Osteoblast (primary cell): ENCODE data around the gene SLC22A31. TPM values are rescaled to one million over a fixed set of nuclear protein-coding genes. Genes with fewer than 3 reads are reported as not detected.
A peak's percentile ranks its signal among the peaks of the same experiment; 100 is the strongest.

Experiments
- DNase-seq: peaks from one replicate; pipeline ENCODE4 v3.0.0; 2011; ENCODE audit warnings: low spot score, mixed read lengths; ENCODE audit not compliant: insufficient read length; ENCODE audit errors: missing footprints
- H2AFZ ChIP-seq: 2 replicates; pipeline ENCODE4 v1.6.0; 2011; ENCODE audit warnings: mild to moderate bottlenecking, low read length
- H3K27ac ChIP-seq: 2 replicates; pipeline ENCODE4 v1.5.1; 2011; ENCODE audit warnings: mild to moderate bottlenecking, low read depth, low read length, moderate library complexity
- H3K27me3 ChIP-seq: 2 replicates; pipeline ENCODE4 v1.6.0; 2012; ENCODE audit warnings: mild to moderate bottlenecking, control low read depth, inconsistent platforms, low read length, moderate library complexity; ENCODE audit not compliant: insufficient read depth
- H3K36me3 ChIP-seq: 2 replicates; pipeline ENCODE4 v1.5.1; 2011; ENCODE audit warnings: mild to moderate bottlenecking, low read length, control low read depth, moderate library complexity; ENCODE audit not compliant: insufficient read depth
- H3K4me1 ChIP-seq: 2 replicates; pipeline ENCODE4 v1.5.1; 2011; ENCODE audit warnings: mild to moderate bottlenecking, low read length, control low read depth, moderate library complexity; ENCODE audit not compliant: insufficient read depth
- H3K4me2 ChIP-seq: 2 replicates; pipeline ENCODE4 v1.6.0; 2011; ENCODE audit warnings: mild to moderate bottlenecking, low read length; ENCODE audit not compliant: insufficient read depth
- H3K4me3 ChIP-seq: fragments of 200-600 bp; sonication (generic); 3 replicates; pipeline ENCODE4 v1.5.1; 2012; ENCODE audit warnings: mild to moderate bottlenecking, low read length, inconsistent platforms; ENCODE audit not compliant: insufficient read depth
- H3K79me2 ChIP-seq: 2 replicates; pipeline ENCODE4 v1.6.0; 2012; ENCODE audit warnings: mild to moderate bottlenecking, low read length, control low read depth, inconsistent platforms; ENCODE audit not compliant: insufficient read depth
- H3K9me3 ChIP-seq: 2 replicates; pipeline ENCODE4 v1.5.1; 2011; ENCODE audit warnings: low read depth, low read length, control low read depth
- H4K20me1 ChIP-seq: 2 replicates; pipeline ENCODE4 v1.6.0; 2012; ENCODE audit warnings: mild to moderate bottlenecking, low read length, control low read depth; ENCODE audit not compliant: insufficient read depth
- total RNA-seq: library from RNA; depleted of rRNA; stranded (reverse); fragments of >200 nt; gene quantifications from 2 replicates; pipeline ENCODE4 v1.2.3, GENCODE V29; 2012
- TF ChIP-seq, protein P1 (sequence below): IDR thresholded peaks from 2 replicates; pipeline ENCODE4 v1.5.1; 2011; ENCODE audit warnings: mild to moderate bottlenecking, low read depth, low read length, moderate library complexity; ENCODE audit errors: extremely low read depth

Gene SLC22A31
- total RNA-seq, 1 donor, result not detected

GRCh38 chr16:89221604-89222003, 21.3 kb upstream of the SLC22A31 start:
- peaks cover 39% of the 10 kb centered on the region for H3K79me2 ChIP-seq
- no peak overlapping the region for H3K27ac ChIP-seq
- peaks cover 57% of the 10 kb centered on the region for H3K36me3 ChIP-seq
- no peak overlapping the region for H3K4me2 ChIP-seq
- H3K9me3 ChIP-seq, result peaks cover 5% of the 10 kb centered on the region
- H3K27me3 ChIP-seq, result no peaks in the 10 kb centered on the region
- H4K20me1 ChIP-seq, result peaks cover 13% of the 10 kb centered on the region
- peaks cover 10% of the 10 kb centered on the region for H3K4me1 ChIP-seq
- TF ChIP-seq, protein P1, sequence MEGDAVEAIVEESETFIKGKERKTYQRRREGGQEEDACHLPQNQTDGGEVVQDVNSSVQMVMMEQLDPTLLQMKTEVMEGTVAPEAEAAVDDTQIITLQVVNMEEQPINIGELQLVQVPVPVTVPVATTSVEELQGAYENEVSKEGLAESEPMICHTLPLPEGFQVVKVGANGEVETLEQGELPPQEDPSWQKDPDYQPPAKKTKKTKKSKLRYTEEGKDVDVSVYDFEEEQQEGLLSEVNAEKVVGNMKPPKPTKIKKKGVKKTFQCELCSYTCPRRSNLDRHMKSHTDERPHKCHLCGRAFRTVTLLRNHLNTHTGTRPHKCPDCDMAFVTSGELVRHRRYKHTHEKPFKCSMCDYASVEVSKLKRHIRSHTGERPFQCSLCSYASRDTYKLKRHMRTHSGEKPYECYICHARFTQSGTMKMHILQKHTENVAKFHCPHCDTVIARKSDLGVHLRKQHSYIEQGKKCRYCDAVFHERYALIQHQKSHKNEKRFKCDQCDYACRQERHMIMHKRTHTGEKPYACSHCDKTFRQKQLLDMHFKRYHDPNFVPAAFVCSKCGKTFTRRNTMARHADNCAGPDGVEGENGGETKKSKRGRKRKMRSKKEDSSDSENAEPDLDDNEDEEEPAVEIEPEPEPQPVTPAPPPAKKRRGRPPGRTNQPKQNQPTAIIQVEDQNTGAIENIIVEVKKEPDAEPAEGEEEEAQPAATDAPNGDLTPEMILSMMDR, result no peak
- H2AFZ ChIP-seq, result no peak overlapping the region
- no peak for DNase-seq
- H3K4me3 ChIP-seq, result no peak overlapping the region

- Histone ChIP-seq H3K4me3 (no peak overlapping the region), H3K27ac (no peak overlapping the region), H3K27me3 (no peaks in the 10 kb centered on the region), H3K4me2 (no peak overlapping the region), H2AFZ (no peak overlapping the region), H3K79me2 (peaks cover 39% of the 10 kb centered on the region), H3K9me3 (no peaks in the 10 kb centered on the region), H3K36me3 (peaks cover 36% of the 10 kb centered on the region), H3K4me1 (peaks cover 18% of the 10 kb centered on the region), H4K20me1 (peaks cover 13% of the 10 kb centered on the region)
- DNase-seq, result no peak
- TF ChIP-seq, protein P1, result no peak
Observed at GRCh38 chr16:89219365-89219764, 19.0 kb upstream of the SLC22A31 start.

DNA sequence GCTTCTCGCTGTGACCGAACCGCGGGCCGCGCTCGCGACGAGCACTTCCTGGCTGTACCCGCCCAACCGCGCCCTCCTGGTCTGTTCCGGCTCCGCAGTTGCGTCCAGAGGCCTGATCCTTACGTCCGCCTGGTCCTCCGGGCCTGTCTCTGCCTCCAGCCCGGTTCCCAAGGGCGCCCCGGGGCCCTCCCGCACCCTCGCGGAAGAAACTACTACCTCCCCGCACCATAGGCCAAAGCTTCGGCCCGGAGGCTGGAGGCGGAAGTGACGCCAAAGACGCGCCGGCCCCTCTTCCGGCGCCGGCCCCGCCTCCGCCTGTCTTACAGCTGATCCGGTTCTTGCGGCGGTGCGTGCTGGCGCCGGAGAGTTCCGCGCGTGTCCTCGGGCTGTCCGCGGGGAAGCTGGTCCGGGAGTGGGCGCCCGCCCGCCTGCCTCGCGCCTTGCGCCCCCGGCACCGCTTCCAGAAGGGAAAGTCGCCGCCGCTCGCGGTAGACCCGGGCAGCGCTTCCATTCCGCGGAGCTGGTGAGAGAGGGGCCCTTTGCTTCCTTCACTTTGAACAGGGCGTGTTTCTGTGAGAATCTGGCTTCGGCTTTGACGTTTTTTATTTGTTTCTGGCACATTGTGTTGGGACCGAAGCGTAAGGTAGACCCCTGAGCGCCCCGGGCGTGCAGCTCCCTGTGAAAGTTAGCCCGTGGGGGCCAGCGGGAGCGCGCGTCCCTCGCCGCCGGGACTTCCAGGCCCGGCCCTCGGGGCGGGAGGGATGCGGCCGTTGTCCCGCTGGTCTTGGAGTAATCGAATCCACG, 17.3 kb upstream of the SLC22A31 start, which contains the start of gene ZNF778:
TSS of gene ZNF778 (plus strand) at position 316 of the 804 bp plus-strand sequence. CDS start 3,425 bp downstream, outside the sequence.
- peak within 1 kb of the TSS; percentile 99 for H3K4me2 ChIP-seq
- peak within 1 kb of the TSS; percentile 91 for H2AFZ ChIP-seq
- TF ChIP-seq, protein P1, result no peak
- H3K27me3 ChIP-seq, result no peaks in the 10 kb centered on the region
- peaks cover 13% of the 10 kb centered on the region for H4K20me1 ChIP-seq
- DNase-seq, result peak; percentile 99
- peaks cover 36% of the 10 kb centered on the region for H3K79me2 ChIP-seq
- H3K4me1 ChIP-seq, result peaks cover 18% of the 10 kb centered on the region
- peak within 1 kb of the TSS; percentile 97 for H3K4me3 ChIP-seq
- peaks cover 19% of the 10 kb centered on the region for H3K36me3 ChIP-seq
- no peaks in the 10 kb centered on the region for H3K9me3 ChIP-seq
- H3K27ac ChIP-seq, result peak within 1 kb of the TSS; percentile 88

DNA sequence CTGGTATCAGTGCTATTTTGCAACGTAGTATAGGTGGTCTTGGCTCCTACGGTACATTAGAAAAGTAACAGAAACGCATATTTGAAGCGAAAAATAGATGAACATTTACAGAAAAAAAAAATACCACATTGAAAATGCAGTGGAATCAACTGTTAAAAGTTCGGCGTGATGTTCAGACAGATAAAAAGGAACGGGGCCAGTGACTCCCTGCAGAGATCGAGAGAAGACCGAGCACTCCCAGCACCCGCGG, 16.7 kb upstream of the SLC22A31 start:
- Histone ChIP-seq H3K9me3 (no peaks in the 10 kb centered on the region), H3K4me2 (peak overlapping the region; percentile 99), H3K4me3 (peak overlapping the region; percentile 97), H3K27me3 (no peaks in the 10 kb centered on the region), H2AFZ (peak overlapping the region; percentile 91), H3K36me3 (peaks cover 16% of the 10 kb centered on the region), H3K4me1 (peaks cover 18% of the 10 kb centered on the region), H4K20me1 (peaks cover 13% of the 10 kb centered on the region), H3K79me2 (peaks cover 36% of the 10 kb centered on the region), H3K27ac (peak overlapping the region; percentile 88)
- TF ChIP-seq, protein P1, result no peak
- no peak for DNase-seq
